ENCODE results near the gene MBTPS1. TPM values are rescaled to one million over a fixed set of nuclear protein-coding genes. Genes with fewer than 3 reads are reported as not detected.

Gene MBTPS1
- total RNA-seq, 1 experiment from 2014 or later, result 86.0 TPM

DNA sequence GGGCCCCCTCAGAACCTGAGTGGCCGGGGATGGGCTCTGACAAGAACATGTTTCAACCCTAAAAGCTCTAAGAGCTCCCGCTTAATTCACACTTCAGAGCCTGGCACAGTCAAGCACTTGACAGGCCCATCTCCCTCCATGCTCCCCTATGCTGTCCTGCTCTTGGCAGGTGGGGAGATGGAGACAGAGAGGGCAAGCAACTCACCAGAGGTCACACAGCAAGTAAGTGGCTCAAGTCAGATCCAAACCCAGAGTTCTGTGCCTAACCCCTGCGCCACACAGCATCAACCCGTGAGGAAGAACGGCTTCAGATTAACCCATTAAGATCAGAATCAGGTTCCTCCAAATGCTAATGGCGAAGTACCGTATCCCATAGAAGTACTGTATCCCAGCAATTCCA is 112.3 kb downstream of the MBTPS1 start:
- DNase-seq (ENCODE audit: low spot score), result no peak

Other genes with a start within 250 kb of the MBTPS1 start
- 3.1 and 4.1 TPM in 2 replicates for gene MLYCD, start 217.8 kb downstream of the MBTPS1 start, total RNA-seq (2014; rRNA removed; shearing (Covaris generic))
- 6.2 and 10.6 TPM in 2 replicates for gene OSGIN1, start 163.7 kb downstream of the MBTPS1 start, total RNA-seq (2014; rRNA removed; shearing (Covaris generic))
- gene NECAB2, start 148.7 kb downstream of the MBTPS1 start, total RNA-seq (2014; rRNA removed; shearing (Covaris generic)), result 2.2 and 8.5 TPM in 2 replicates
- gene SLC38A8, start 74.1 kb downstream of the MBTPS1 start, total RNA-seq (2014; rRNA removed; shearing (Covaris generic)), result not detected in 2 replicates
- gene HSDL1, start 28.2 kb upstream of the MBTPS1 start, total RNA-seq (2014; rRNA removed; shearing (Covaris generic)), result 45.8 and 56.5 TPM in 2 replicates
- 0.41 and 0.88 TPM in 2 replicates for gene DNAAF1, start 28.4 kb upstream of the MBTPS1 start, total RNA-seq (2014; rRNA removed; shearing (Covaris generic))
- gene TAF1C, start 70.1 kb upstream of the MBTPS1 start, total RNA-seq (2014; rRNA removed; shearing (Covaris generic)), result 22.3 and 37.7 TPM in 2 replicates
- gene ADAD2, start 74.2 kb upstream of the MBTPS1 start, total RNA-seq (2014; rRNA removed; shearing (Covaris generic)), result not detected in 2 replicates
- 0.02 TPM in 1 of 2 replicates, not detected in the other for gene KCNG4, start 123.1 kb upstream of the MBTPS1 start, total RNA-seq (2014; rRNA removed; shearing (Covaris generic))
- gene WFDC1, start 177.9 kb upstream of the MBTPS1 start, total RNA-seq (2014; rRNA removed; shearing (Covaris generic)), result not detected in 2 replicates

Data from A172 (cell line).